Type B pancreatic cell (in vitro differentiated cells): ENCODE measurements around the gene NDUFB5. TPM values are rescaled to one million over a fixed set of nuclear protein-coding genes. Genes with fewer than 3 reads are reported as not detected.
A peak's percentile ranks its signal among the peaks of the same experiment; 100 is the strongest.

Experiments used
- DNase-seq: peaks from one replicate; pipeline ENCODE4 v3.0.0; 2021; ENCODE audit warnings: mixed read lengths; ENCODE audit not compliant: unreplicated experiment; ENCODE audit errors: extremely low spot score
- H3K27ac Mint-ChIP-seq: 2 replicates; pipeline ENCODE4 v1.8.0; 2021; ENCODE audit warnings: mild to moderate bottlenecking, mixed read lengths
- H3K27me3 Mint-ChIP-seq: 2 replicates; pipeline ENCODE4 v1.8.0; 2021; ENCODE audit warnings: mixed read lengths
- H3K36me3 Mint-ChIP-seq: 2 replicates; pipeline ENCODE4 v1.8.0; 2021; ENCODE audit warnings: mixed read lengths
- H3K4me1 Mint-ChIP-seq: one replicate; pipeline ENCODE4 v1.8.0; 2021; ENCODE audit warnings: mixed read lengths; ENCODE audit not compliant: unreplicated experiment
- H3K4me3 Mint-ChIP-seq: 2 replicates; pipeline ENCODE4 v1.8.0; 2021; ENCODE audit warnings: mild to moderate bottlenecking, mixed read lengths
- H3K9me3 Mint-ChIP-seq: 2 replicates; pipeline ENCODE4 v1.8.0; 2021; ENCODE audit warnings: mixed read lengths
- CTCF ChIP-seq: fragments of 200-600 bp; sonication (generic); conservative IDR thresholded peaks from 2 replicates; pipeline ENCODE4 v1.5.0; 2021; ENCODE audit warnings: antibody characterized with exemption, mild to moderate bottlenecking
- total RNA-seq: library from RNA; stranded (reverse); gene quantifications from 2 replicates; pipeline ENCODE4 v1.2.1, GENCODE V29; 2021; ENCODE audit warnings: low replicate concordance

NDUFB5 gene
- total RNA-seq, 1 donor from 2014 or later = 91.5 TPM

- H3K4me3 Mint-ChIP-seq = peak within 1 kb of the TSS; percentile 98
- peaks cover 5% of the 10 kb centered on the region for H3K9me3 Mint-ChIP-seq
- no peak for TF ChIP-seq CTCF
- H3K27ac Mint-ChIP-seq = peak within 1 kb of the TSS; percentile 94
- no peaks in the 10 kb centered on the region for H3K27me3 Mint-ChIP-seq
- DNase-seq = peak; percentile 86
- H3K4me1 Mint-ChIP-seq = peaks cover 26% of the 10 kb centered on the region
- H3K36me3 Mint-ChIP-seq = peaks cover 15% of the 10 kb centered on the region
These were observed 48.0 kb downstream of the NDUFB5 start, which contains the start of gene USP13 for GRCh38 chr3:179652447-179653095. TSS of gene USP13 (plus strand) at chr3:179653040. CDS start at chr3:179653226, 186 bp downstream.

- H3K4me1 Mint-ChIP-seq = peaks cover 28% of the 10 kb centered on the region
- H3K4me3 Mint-ChIP-seq = peak overlapping the region; percentile 98
- no peak for TF ChIP-seq CTCF
- H3K27me3 Mint-ChIP-seq = no peaks in the 10 kb centered on the region
- H3K27ac Mint-ChIP-seq = peak overlapping the region; percentile 94
- H3K36me3 Mint-ChIP-seq = peaks cover 17% of the 10 kb centered on the region
- DNase-seq = peak; percentile 79
- peaks cover 5% of the 10 kb centered on the region for H3K9me3 Mint-ChIP-seq
These were observed 48.7 kb downstream of the NDUFB5 start for GRCh38 chr3:179653096-179653797.

- Mint-ChIP-seq H3K36me3 (peaks cover 21% of the 10 kb centered on the region), H3K9me3 (peaks cover 5% of the 10 kb centered on the region), H3K27ac (no peak overlapping the region), H3K4me3 (peak overlapping the region; percentile 70), H3K27me3 (no peaks in the 10 kb centered on the region), H3K4me1 (peaks cover 39% of the 10 kb centered on the region)
- no peak for DNase-seq
- TF ChIP-seq CTCF = no peak
These were observed 50.6 kb downstream of the NDUFB5 start for GRCh38 chr3:179655236-179655635.

- H3K27me3 Mint-ChIP-seq = no peaks in the 10 kb centered on the region
- DNase-seq = peak; percentile 20
- H3K27ac Mint-ChIP-seq = no peak overlapping the region
- H3K4me3 Mint-ChIP-seq = no peak overlapping the region
- no peak for TF ChIP-seq CTCF
- peaks cover 5% of the 10 kb centered on the region for H3K9me3 Mint-ChIP-seq
- peaks cover 42% of the 10 kb centered on the region for H3K4me1 Mint-ChIP-seq
- H3K36me3 Mint-ChIP-seq = peaks cover 22% of the 10 kb centered on the region
These were observed 54.0 kb downstream of the NDUFB5 start for GRCh38 chr3:179658606-179659005.

GRCh38 chr3:179660872-179661271, 56.3 kb downstream of the NDUFB5 start:
- no peak for DNase-seq
- no peak for TF ChIP-seq CTCF
- H3K4me1 Mint-ChIP-seq = peaks cover 42% of the 10 kb centered on the region

More at GRCh38 chr3:179660872-179661271, 56.3 kb downstream of the NDUFB5 start:
- H3K36me3 Mint-ChIP-seq = peaks cover 16% of the 10 kb centered on the region
- peaks cover 8% of the 10 kb centered on the region for H3K9me3 Mint-ChIP-seq
- H3K27me3 Mint-ChIP-seq = no peaks in the 10 kb centered on the region
- no peak overlapping the region for H3K27ac Mint-ChIP-seq
- no peak overlapping the region for H3K4me3 Mint-ChIP-seq
